ENCODE measurements around the gene DYRK1A. TPM values are rescaled to one million over a fixed set of nuclear protein-coding genes. Genes with fewer than 3 reads are reported as not detected.

The DYRK1A gene
- total RNA-seq, 1 experiment from 2014 or later = 49.3 TPM

GRCh38 chr21:37462087-37462861, 95.7 kb downstream of the DYRK1A start:
- ATAC-seq = 0 out of 2 replicates have a peak, but pooled peaks have one; percentile 11
- peaks cover 100% of the 10 kb centered on the region for H3K79me2 ChIP-seq (ENCODE audit: insufficient read depth, low read length)

GRCh38 chr21:37463083-37463801, 96.7 kb downstream of the DYRK1A start:
- RAD21 ChIA-PET (ENCODE audit: low non-redundant PET in 1 of 2, low total read pairs in 2 of 2, uncharacterized antibody in 2 of 2, unreplicated experiment in 2 of 2) = no interaction called here
- Histone ChIP-seq H4K20me1 (ENCODE audit: insufficient read depth) (peaks cover 16% of the 10 kb centered on the region), H3K27me3 (ENCODE audit: insufficient read depth, low read length) (no peaks in the 10 kb centered on the region), H3K9ac (ENCODE audit: low read length) (no peak overlapping the region), H3K36me3 (ENCODE audit: control insufficient read depth in 1 of 2, insufficient read depth in 2 of 2, low read length in 2 of 2) (no peaks in the 10 kb centered on the region), H3K4me2 (ENCODE audit: low read length) (peak overlapping the region; percentile 27), H3K9me3 (ENCODE audit: control insufficient read depth in 1 of 2, insufficient read depth in 1 of 2, low read depth in 1 of 2, low read length in 2 of 2) (no peaks in the 10 kb centered on the region), H3K9me2 (ENCODE audit: insufficient read depth) (no peaks in the 10 kb centered on the region), H3K79me2 (ENCODE audit: insufficient read depth, low read length) (peaks cover 100% of the 10 kb centered on the region), H3K4me1 (ENCODE audit: control insufficient read depth in 1 of 2, insufficient read depth in 2 of 2, low read length in 2 of 2) (peaks cover 0 to 7% of the 10 kb centered on the region in 2 experiments; a peak in 1 of 4 replicates), H2AFZ (ENCODE audit: low read depth, low read length, poor library complexity, severe bottlenecking) (no peak overlapping the region), H3K27ac (ENCODE audit: low read depth, low read length) (no peak overlapping the region), H3K4me3 (replicated peaks in 1 of 2; ENCODE audit: low read depth in 1 of 2, low read length in 2 of 2) (no peak overlapping the region)
- peak; percentile 37 for DNase-seq (ENCODE audit: low read depth, low spot score)
- POLR2A ChIA-PET = interaction anchor here (1.2 kb wide), 1 partner anchor 196 kb away, joined by 4 read pairs; the partner anchor contains the start of gene VPS26C
- no TSS peak for BruUV-seq (replicated peaks)
- CTCF ChIA-PET = interaction anchor here (0.8 to 1.3 kb wide), 4 partner anchors 13 to 98 kb away, joined by 3 to 5 read pairs (median 4); no protein-coding TSS in a partner anchor
- intact Hi-C loops (cut with micrococcal nuclease) = no loop called here
- ATAC-seq = peak; percentile 82
- TF ChIP-seq CEBPB (IDR thresholded peaks at IDR 0.05; ENCODE audit: low read depth) = no peak
- TF ChIP-seq EZH2phosphoT487 (IDR thresholded peaks at IDR 0.05; ENCODE audit: borderline replicate concordance) = no peak
- peak; percentile 35; the same call in 1 of the 2 replicates for TF ChIP-seq MAX (IDR thresholded peaks at IDR 0.05)
- TF ChIP-seq ZNF274 (IDR thresholded peaks at IDR 0.05; ENCODE audit: low read depth, low read length) = no peak
- no peak for TF ChIP-seq SRF (IDR thresholded peaks at IDR 0.05; ENCODE audit: low read depth)
- no peak for TF ChIP-seq ZFX (IDR thresholded peaks at IDR 0.05)
- TF ChIP-seq FOSL1 (IDR thresholded peaks at IDR 0.05; ENCODE audit: low read depth) = no peak
- no peak for TF ChIP-seq EGR1 (IDR thresholded peaks at IDR 0.05; ENCODE audit: low read depth)
- no peak for TF ChIP-seq ATF3 (IDR thresholded peaks at IDR 0.05)
- TF ChIP-seq CTCF (IDR thresholded peaks at IDR 0.05 in 2 of 3, conservative IDR thresholded peaks at IDR 0.05 in 1 of 3; ENCODE audit: borderline replicate concordance in 1 of 3, insufficient read depth in 1 of 3, low read depth in 2 of 3, low read length in 2 of 3) = peak; percentile 30 to 82 (median 69); a peak in 5 of 6 replicates
- TF ChIP-seq SP1 (IDR thresholded peaks at IDR 0.05; ENCODE audit: low read depth) = no peak
- 0 out of 2 replicates have a peak, but pooled peaks have one; percentile 20 for TF ChIP-seq CBX3 (IDR thresholded peaks at IDR 0.05; ENCODE audit: low read depth)

More at GRCh38 chr21:37462087-37462861, 95.7 kb downstream of the DYRK1A start:
- DNase-seq (ENCODE audit: low read depth, low spot score) = no peak
- RAD21 ChIA-PET (ENCODE audit: low non-redundant PET in 1 of 2, low total read pairs in 2 of 2, uncharacterized antibody in 2 of 2, unreplicated experiment in 2 of 2) = interaction anchor here in 1 of 2 experiments (0.6 kb wide), 1 partner anchor 90 kb away, joined by 4 read pairs; no protein-coding TSS in a partner anchor
- peaks cover 16% of the 10 kb centered on the region for H4K20me1 ChIP-seq (ENCODE audit: insufficient read depth)
- POLR2A ChIA-PET = interaction anchor here (1.2 kb wide), 1 partner anchor 195 kb away, joined by 4 read pairs; the partner anchor contains the start of gene VPS26C
- H3K27ac ChIP-seq (ENCODE audit: low read depth, low read length) = no peak overlapping the region
- no peaks in the 10 kb centered on the region for H3K9me3 ChIP-seq (ENCODE audit: control insufficient read depth in 1 of 2, insufficient read depth in 1 of 2, low read depth in 1 of 2, low read length in 2 of 2)
- H2AFZ ChIP-seq (ENCODE audit: low read depth, low read length, poor library complexity, severe bottlenecking) = no peak overlapping the region
- CTCF ChIA-PET = interaction anchor here (1.3 kb wide), 2 partner anchors 12 to 30 kb away, joined by 4 to 5 read pairs; no protein-coding TSS in a partner anchor
- no peak for TF ChIP-seq ELF1 (IDR thresholded peaks at IDR 0.05; ENCODE audit: borderline replicate concordance, low read depth)
- no peak for TF ChIP-seq ZNF274 (IDR thresholded peaks at IDR 0.05; ENCODE audit: low read depth, low read length)
- no peak for TF ChIP-seq RAD21 (IDR thresholded peaks at IDR 0.05; ENCODE audit: low read depth)
- no peak for TF ChIP-seq TCF7L2 (IDR thresholded peaks at IDR 0.05; ENCODE audit: borderline replicate concordance, extremely low read depth, insufficient read depth, insufficient read length)
- no peak for TF ChIP-seq CEBPB (IDR thresholded peaks at IDR 0.05; ENCODE audit: low read depth)
- TF ChIP-seq ZFX (IDR thresholded peaks at IDR 0.05) = no peak
- no peak for TF ChIP-seq CBX3 (IDR thresholded peaks at IDR 0.05; ENCODE audit: low read depth)
- no peak for TF ChIP-seq YY1 (IDR thresholded peaks at IDR 0.05; ENCODE audit: extremely low read depth, insufficient replicate concordance, low read depth, low read length)
- TF ChIP-seq FOSL1 (IDR thresholded peaks at IDR 0.05; ENCODE audit: low read depth) = no peak
- TF ChIP-seq SRF (IDR thresholded peaks at IDR 0.05; ENCODE audit: low read depth) = no peak
- TF ChIP-seq EZH2 (IDR thresholded peaks at IDR 0.05) = no peak
- no peaks in the 10 kb centered on the region for H3K9me2 ChIP-seq (ENCODE audit: insufficient read depth)
- H3K9ac ChIP-seq (ENCODE audit: low read length) = no peak overlapping the region
- H3K4me2 ChIP-seq (ENCODE audit: low read length) = no peak overlapping the region
- no TSS peak for BruUV-seq (replicated peaks)
- H3K36me3 ChIP-seq (ENCODE audit: control insufficient read depth in 1 of 2, insufficient read depth in 2 of 2, low read length in 2 of 2) = no peaks in the 10 kb centered on the region
- H3K27me3 ChIP-seq (ENCODE audit: insufficient read depth, low read length) = no peaks in the 10 kb centered on the region
- intact Hi-C loops (cut with micrococcal nuclease) = no loop called here
- H3K4me3 ChIP-seq (replicated peaks in 1 of 2; ENCODE audit: low read depth in 1 of 2, low read length in 2 of 2) = no peak overlapping the region
- peaks cover 0 to 7% of the 10 kb centered on the region in 2 experiments; a peak in 1 of 4 replicates for H3K4me1 ChIP-seq (ENCODE audit: control insufficient read depth in 1 of 2, insufficient read depth in 2 of 2, low read length in 2 of 2)
